Measurements from ENCODE around the gene CCDC137. TPM values are rescaled to one million over a fixed set of nuclear protein-coding genes. Genes with fewer than 3 reads are reported as not detected.

CCDC137 gene
- polyA plus RNA-seq, 1 donor from 2014 or later: 12.2 TPM

DNA sequence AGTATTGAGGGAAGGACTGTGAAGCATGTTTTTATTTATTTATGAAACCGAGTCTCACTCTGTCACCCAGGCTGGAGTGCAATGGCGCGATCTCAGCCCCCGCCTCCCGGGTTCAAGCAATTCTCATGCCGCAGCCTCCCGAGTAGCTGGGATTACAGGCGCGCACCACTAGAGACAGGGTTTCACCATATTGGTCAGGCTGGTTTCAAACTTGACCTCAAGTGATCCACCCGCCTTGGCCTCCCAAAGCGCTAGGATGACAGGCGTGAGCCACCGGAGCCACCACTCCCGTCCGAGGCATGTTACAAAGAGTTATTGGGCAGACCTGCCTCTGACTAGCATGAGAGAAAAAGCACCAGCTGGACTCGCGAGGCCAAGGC is 39.7 kb downstream of the CCDC137 start:
- no peak for TF ChIP-seq SMC3 (conservative IDR thresholded peaks at IDR 0.05; ENCODE audit: poor library complexity)
- Histone ChIP-seq H3K9me3 (ENCODE audit: low read length) (no peaks in the 10 kb centered on the region), H3K79me2 (replicated peaks; ENCODE audit: insufficient read depth, low read length) (peaks cover 25% of the 10 kb centered on the region), H3F3A (ENCODE audit: insufficient read depth, low read length, poor library complexity, severe bottlenecking) (no peaks in the 10 kb centered on the region), H3K36me3 (ENCODE audit: insufficient read depth, low read length) (no peaks in the 10 kb centered on the region), H3K4me2 (ENCODE audit: low read length) (no peak overlapping the region), H4K20me1 (ENCODE audit: insufficient read depth) (no peaks in the 10 kb centered on the region), H3K27me3 (ENCODE audit: insufficient read depth, low read depth, low read length) (peaks cover 7% of the 10 kb centered on the region), H3K9me2 (ENCODE audit: insufficient read depth, low read length) (no peaks in the 10 kb centered on the region), H3K9ac (ENCODE audit: low read length) (no peak overlapping the region), H3K27ac (ENCODE audit: low read length) (no peak overlapping the region), H3K4me3 (ENCODE audit: low read length) (no peak overlapping the region), H2AFZ (ENCODE audit: low read depth, low read length) (no peak overlapping the region)

GRCh38 chr17:81706757-81707624 is 40.5 kb downstream of the CCDC137 start:
- Histone ChIP-seq H3K9me2 (ENCODE audit: insufficient read depth, low read length) (no peaks in the 10 kb centered on the region), H3K36me3 (ENCODE audit: insufficient read depth, low read length) (no peaks in the 10 kb centered on the region), H4K20me1 (ENCODE audit: insufficient read depth) (no peaks in the 10 kb centered on the region), H3K27me3 (ENCODE audit: insufficient read depth, low read depth, low read length) (peaks cover 8% of the 10 kb centered on the region), H3K4me2 (ENCODE audit: low read length) (no peak overlapping the region), H3K27ac (ENCODE audit: low read length) (no peak overlapping the region), H3K9me3 (ENCODE audit: low read length) (no peaks in the 10 kb centered on the region), H3K9ac (ENCODE audit: low read length) (no peak overlapping the region), H3K4me3 (ENCODE audit: low read length) (no peak overlapping the region), H2AFZ (ENCODE audit: low read depth, low read length) (no peak overlapping the region), H3K79me2 (replicated peaks; ENCODE audit: insufficient read depth, low read length) (peaks cover 22% of the 10 kb centered on the region), H3F3A (ENCODE audit: insufficient read depth, low read length, poor library complexity, severe bottlenecking) (no peaks in the 10 kb centered on the region)
- TF ChIP-seq EP300 (conservative IDR thresholded peaks at IDR 0.05; ENCODE audit: poor library complexity, severe bottlenecking): no peak
- TF ChIP-seq, protein P1, sequence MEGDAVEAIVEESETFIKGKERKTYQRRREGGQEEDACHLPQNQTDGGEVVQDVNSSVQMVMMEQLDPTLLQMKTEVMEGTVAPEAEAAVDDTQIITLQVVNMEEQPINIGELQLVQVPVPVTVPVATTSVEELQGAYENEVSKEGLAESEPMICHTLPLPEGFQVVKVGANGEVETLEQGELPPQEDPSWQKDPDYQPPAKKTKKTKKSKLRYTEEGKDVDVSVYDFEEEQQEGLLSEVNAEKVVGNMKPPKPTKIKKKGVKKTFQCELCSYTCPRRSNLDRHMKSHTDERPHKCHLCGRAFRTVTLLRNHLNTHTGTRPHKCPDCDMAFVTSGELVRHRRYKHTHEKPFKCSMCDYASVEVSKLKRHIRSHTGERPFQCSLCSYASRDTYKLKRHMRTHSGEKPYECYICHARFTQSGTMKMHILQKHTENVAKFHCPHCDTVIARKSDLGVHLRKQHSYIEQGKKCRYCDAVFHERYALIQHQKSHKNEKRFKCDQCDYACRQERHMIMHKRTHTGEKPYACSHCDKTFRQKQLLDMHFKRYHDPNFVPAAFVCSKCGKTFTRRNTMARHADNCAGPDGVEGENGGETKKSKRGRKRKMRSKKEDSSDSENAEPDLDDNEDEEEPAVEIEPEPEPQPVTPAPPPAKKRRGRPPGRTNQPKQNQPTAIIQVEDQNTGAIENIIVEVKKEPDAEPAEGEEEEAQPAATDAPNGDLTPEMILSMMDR (IDR thresholded peaks at IDR 0.05; ENCODE audit: poor library complexity, severe bottlenecking): no peak
- TF ChIP-seq REST (IDR thresholded peaks at IDR 0.05; ENCODE audit: borderline replicate concordance): no peak
- TF ChIP-seq MXI1 (conservative IDR thresholded peaks at IDR 0.05; ENCODE audit: poor library complexity, severe bottlenecking): no peak
- TF ChIP-seq TAF1 (IDR thresholded peaks at IDR 0.05; ENCODE audit: low read depth): no peak
- no peak for TF ChIP-seq POLR2AphosphoS5 (IDR thresholded peaks at IDR 0.05)
- TF ChIP-seq EZH2 (IDR thresholded peaks at IDR 0.05; ENCODE audit: borderline replicate concordance, insufficient read depth, low read length, poor library complexity, severe bottlenecking): no peak
- no peak for TF ChIP-seq SMC3 (conservative IDR thresholded peaks at IDR 0.05; ENCODE audit: poor library complexity)
- no peak for TF ChIP-seq RAD21 (conservative IDR thresholded peaks at IDR 0.05)
